Stimulated activated CD8-positive, alpha-beta memory T cell treated with anti-CD3 and anti-CD28 coated beads, Interleukin-7, amount 100 ng/mL, for 48 hours (primary cell): ENCODE measurements around the gene NDUFAF4.
"Not testable (repeated sequence)": the region's sequence is repeated elsewhere in the genome, so short reads cannot be mapped to it uniquely, and the experiment has no call there.

Source experiments
- DNase-seq, 2 donors: peaks; one replicate each; pipeline ENCODE4 v3.0.0-alpha.2; 2020; ENCODE audit warnings: low read depth in 1 of 2; ENCODE audit errors: extremely low read depth in 1 of 2

The NDUFAF4 gene

GRCh38 chr6:96899451-96899998, 1.8 kb upstream of the NDUFAF4 start:
- no peak for DNase-seq

GRCh38 chr6:96899019-96899418, 1.3 kb upstream of the NDUFAF4 start:
- no peak for DNase-seq

GRCh38 chr6:96898241-96898851, 655 bp upstream of the NDUFAF4 start:
- DNase-seq, result no peak

- DNase-seq, result no peak
Observed at GRCh38 chr6:96889146-96889545, 8.5 kb downstream of the NDUFAF4 start.

- no peak for DNase-seq
Observed at GRCh38 chr6:96888745-96889144, 8.9 kb downstream of the NDUFAF4 start.

- no peak for DNase-seq
Observed at GRCh38 chr6:96886519-96886918, 11.2 kb downstream of the NDUFAF4 start.

GRCh38 chr6:96885187-96885631, 12.5 kb downstream of the NDUFAF4 start:
- not testable (repeated sequence) for DNase-seq

GRCh38 chr6:96878143-96878542, 19.5 kb downstream of the NDUFAF4 start:
- DNase-seq, result no peak

GRCh38 chr6:96876886-96877545, 20.7 kb downstream of the NDUFAF4 start:
- no peak for DNase-seq

- DNase-seq, result no peak
Observed at GRCh38 chr6:96872976-96873375, 24.7 kb downstream of the NDUFAF4 start.

- DNase-seq, result no peak
Observed at GRCh38 chr6:96865055-96865405, 32.7 kb downstream of the NDUFAF4 start.

GRCh38 chr6:96864216-96865054, 33.3 kb downstream of the NDUFAF4 start:
- DNase-seq, result no peak

GRCh38 chr6:96862560-96862959, 35.1 kb downstream of the NDUFAF4 start:
- no peak for DNase-seq

GRCh38 chr6:96861588-96861987, 36.1 kb downstream of the NDUFAF4 start:
- no peak for DNase-seq

GRCh38 chr6:96856856-96857255, 40.8 kb downstream of the NDUFAF4 start:
- DNase-seq, result no peak

- no peak for DNase-seq
Observed at GRCh38 chr6:96853083-96853482, 44.6 kb downstream of the NDUFAF4 start.

- DNase-seq, result no peak
Observed at GRCh38 chr6:96852605-96853004, 45.1 kb downstream of the NDUFAF4 start.

- DNase-seq, result no peak
Observed at GRCh38 chr6:96851858-96852257, 45.8 kb downstream of the NDUFAF4 start.

- no peak for DNase-seq
Observed at GRCh38 chr6:96849615-96850014, 48.1 kb downstream of the NDUFAF4 start.

- DNase-seq, result no peak
Observed at GRCh38 chr6:96844530-96844929, 53.2 kb downstream of the NDUFAF4 start.

- no peak for DNase-seq
Observed at GRCh38 chr6:96841345-96841744, 56.3 kb downstream of the NDUFAF4 start.
